Measurements from ENCODE around the gene DDX1. TPM values are rescaled to one million over a fixed set of nuclear protein-coding genes. Genes with fewer than 3 reads are reported as not detected.

DDX1 gene
- total RNA-seq, 1 experiment from 2014 or later: 163 TPM

GRCh38 chr2:15577071-15577735, 14.5 kb upstream of the DDX1 start:
- intact Hi-C loops (cut with micrococcal nuclease; ENCODE audit: unreplicated experiment): loop anchor here (1.0 to 5.0 kb wide), 4 partner anchors 146 to 672 kb away; no protein-coding TSS in a partner anchor
- BruUV-seq (replicated peaks): no TSS peak
- CTCF ChIA-PET: interaction anchor here (0.6 to 1.8 kb wide), 18 partner anchors 8 to 689 kb away, joined by 3 to 20 read pairs (median 3); partner anchors contain the start of genes DDX1 and NBAS
- H3K9me3 ChIP-seq: no peaks in the 10 kb centered on the region
- H3K4me3 ChIP-seq (ENCODE audit: low read depth, low read length): no peak overlapping the region
- no peaks in the 10 kb centered on the region for H3K4me1 Mint-ChIP-seq (ENCODE audit: low read depth, unreplicated experiment)
- H3K36me3 ChIP-seq (ENCODE audit: control insufficient read depth, insufficient read depth, low read length): no peaks in the 10 kb centered on the region
- no peak overlapping the region for H3K27ac Mint-ChIP-seq (ENCODE audit: unreplicated experiment)
- H3K27me3 ChIP-seq (replicated peaks; ENCODE audit: control insufficient read depth, insufficient read depth, low read length): no peaks in the 10 kb centered on the region
- H3K4me1 ChIP-seq: no peaks in the 10 kb centered on the region
- POLR2A ChIA-PET: no interaction called here
- H3K4me3 Mint-ChIP-seq (ENCODE audit: unreplicated experiment): no peak overlapping the region
- no peaks in the 10 kb centered on the region for H3K36me3 Mint-ChIP-seq (ENCODE audit: insufficient read depth, unreplicated experiment)
- DNase-seq: peak; percentile 90 to 92
- H3K27me3 Mint-ChIP-seq (ENCODE audit: insufficient read depth, unreplicated experiment): peaks cover 3% of the 10 kb centered on the region
- no peaks in the 10 kb centered on the region for H3K9me3 Mint-ChIP-seq (ENCODE audit: unreplicated experiment)
- peak; percentile 76 to 95 for TF ChIP-seq CTCF (IDR thresholded peaks at IDR 0.05; ENCODE audit: insufficient read depth in 1 of 2, low read depth in 1 of 2, low read length in 1 of 2, severe bottlenecking in 1 of 2, unreplicated experiment in 1 of 2)

GRCh38 chr2:15579641-15580040, 12.0 kb upstream of the DDX1 start:
- Mint-ChIP-seq H3K27me3 (ENCODE audit: insufficient read depth, unreplicated experiment) (peaks cover 3% of the 10 kb centered on the region), H3K4me1 (ENCODE audit: low read depth, unreplicated experiment) (no peaks in the 10 kb centered on the region), H3K27ac (ENCODE audit: unreplicated experiment) (no peak overlapping the region), H3K4me3 (ENCODE audit: unreplicated experiment) (no peak overlapping the region), H3K9me3 (ENCODE audit: unreplicated experiment) (no peaks in the 10 kb centered on the region), H3K36me3 (ENCODE audit: insufficient read depth, unreplicated experiment) (no peaks in the 10 kb centered on the region)
- ChIA-PET POLR2A (no interaction called here), CTCF (no interaction called here)
- Histone ChIP-seq H3K4me3 (ENCODE audit: low read depth, low read length) (no peak overlapping the region), H3K36me3 (ENCODE audit: control insufficient read depth, insufficient read depth, low read length) (no peaks in the 10 kb centered on the region), H3K9me3 (no peaks in the 10 kb centered on the region), H3K27me3 (replicated peaks; ENCODE audit: control insufficient read depth, insufficient read depth, low read length) (no peaks in the 10 kb centered on the region), H3K4me1 (no peaks in the 10 kb centered on the region)
- no peak for TF ChIP-seq CTCF (IDR thresholded peaks at IDR 0.05; ENCODE audit: insufficient read depth in 1 of 2, low read depth in 1 of 2, low read length in 1 of 2, severe bottlenecking in 1 of 2, unreplicated experiment in 1 of 2)
- BruUV-seq (replicated peaks): no TSS peak
- no peak for DNase-seq
- intact Hi-C loops (cut with micrococcal nuclease; ENCODE audit: unreplicated experiment): loop anchor here (5.0 kb wide), 1 partner anchor 572 kb away; no protein-coding TSS in a partner anchor

GRCh38 chr2:15580451-15580850, 11.2 kb upstream of the DDX1 start:
- H3K4me1 ChIP-seq: no peaks in the 10 kb centered on the region

More at GRCh38 chr2:15580451-15580850, 11.2 kb upstream of the DDX1 start:
- H3K9me3 ChIP-seq: no peaks in the 10 kb centered on the region
- Mint-ChIP-seq H3K27ac (ENCODE audit: unreplicated experiment) (no peak overlapping the region), H3K9me3 (ENCODE audit: unreplicated experiment) (no peaks in the 10 kb centered on the region), H3K4me1 (ENCODE audit: low read depth, unreplicated experiment) (no peaks in the 10 kb centered on the region), H3K27me3 (ENCODE audit: insufficient read depth, unreplicated experiment) (peaks cover 3% of the 10 kb centered on the region), H3K4me3 (ENCODE audit: unreplicated experiment) (no peak overlapping the region), H3K36me3 (ENCODE audit: insufficient read depth, unreplicated experiment) (no peaks in the 10 kb centered on the region)
- H3K36me3 ChIP-seq (ENCODE audit: control insufficient read depth, insufficient read depth, low read length): no peaks in the 10 kb centered on the region
- no peak for TF ChIP-seq CTCF (IDR thresholded peaks at IDR 0.05; ENCODE audit: insufficient read depth in 1 of 2, low read depth in 1 of 2, low read length in 1 of 2, severe bottlenecking in 1 of 2, unreplicated experiment in 1 of 2)
- ChIA-PET CTCF (no interaction called here), POLR2A (no interaction called here)
- H3K27me3 ChIP-seq (replicated peaks; ENCODE audit: control insufficient read depth, insufficient read depth, low read length): no peaks in the 10 kb centered on the region
- no TSS peak for BruUV-seq (replicated peaks)
- no peak for DNase-seq
- H3K4me3 ChIP-seq (ENCODE audit: low read depth, low read length): no peak overlapping the region
- intact Hi-C loops (cut with micrococcal nuclease; ENCODE audit: unreplicated experiment): no loop called here

Measured in Caco-2 (cell line).